B cell (primary cell): ENCODE results near the gene PARP12. TPM values are rescaled to one million over a fixed set of nuclear protein-coding genes. Genes with fewer than 3 reads are reported as not detected.

Source experiments
- ATAC-seq: fragments of 200-7000 bp; cut with Tn5 transposase; one replicate; pipeline ENCODE4 v1.10.0; 2021; ENCODE audit warnings: low read depth, mild to moderate bottlenecking, moderate number of reproducible peaks, moderate library complexity
- CTCF ChIA-PET: fragments of 350-600 bp; sonication (Branson Sonifier 250); formaldehyde crosslinking; loops from one replicate; lab custom pipeline; 2021; ENCODE audit warnings: antibody characterized with exemption, inconsistent platforms; lab: Charles Lee
- POLR2A ChIA-PET: fragments of 350-600 bp; sonication (Branson Sonifier 250); formaldehyde crosslinking; loops from one replicate; lab custom pipeline; 2021; ENCODE audit warnings: antibody characterized with exemption; lab: Charles Lee
- DNase-seq: peaks from one replicate; pipeline ENCODE4 v3.0.0; 2013
- H2AFZ ChIP-seq: 2 replicates; pipeline ENCODE4 v1.6.1; 2012; ENCODE audit warnings: mild to moderate bottlenecking, low read depth, low read length; ENCODE audit not compliant: insufficient read depth, poor library complexity, severe bottlenecking
- H3K27ac ChIP-seq, 2 donors: 1 replicate in 1 of 2; 2 replicates in 1 of 2; pipeline ENCODE4 v1.5.1; 2012 to 2013; ENCODE audit warnings: low read length in 2 of 2, mild to moderate bottlenecking in 2 of 2, moderate library complexity in 1 of 2
- H3K27me3 ChIP-seq, 4 experiments: fragments of 200-600 bp in 1 of 4; sonication (generic) in 1 of 4; replicated peaks in 1 of 4; 1 replicate in 2 of 4; 2 replicates in 2 of 4; pipeline versions ENCODE4 v1.6.1 to v1.7.0; 2013 to 2016; ENCODE audit warnings: low read length in 3 of 4, mild to moderate bottlenecking in 2 of 4, mixed read lengths in 1 of 4, moderate library complexity in 1 of 4; ENCODE audit not compliant: insufficient read depth in 4 of 4, control insufficient read depth in 3 of 4; ENCODE audit errors: control extremely low read depth in 1 of 4
- H3K36me3 ChIP-seq, 2 experiments: replicated peaks in 1 of 2; 1 replicate in 1 of 2; 2 replicates in 1 of 2; pipeline versions ENCODE4 v1.6.1 to v1.7.1; 2013; ENCODE audit warnings: low read length in 1 of 2; ENCODE audit not compliant: insufficient read depth in 2 of 2, control insufficient read depth in 1 of 2; ENCODE audit errors: control extremely low read depth in 1 of 2, extremely low read depth in 1 of 2
- H3K4me1 ChIP-seq, 2 donors: fragments of 200-600 bp in 1 of 2; sonication (generic) in 1 of 2; 1 replicate in 1 of 2; 2 replicates in 1 of 2; pipeline versions ENCODE4 v1.5.1 to v1.6.1; 2013 to 2017; ENCODE audit warnings: low read length in 2 of 2; ENCODE audit not compliant: control insufficient read depth in 2 of 2, insufficient read depth in 2 of 2
- H3K4me2 ChIP-seq: replicated peaks from 2 replicates; pipeline ENCODE3; 2012; ENCODE audit warnings: mild to moderate bottlenecking, low read depth, low read length; ENCODE audit not compliant: poor library complexity, severe bottlenecking
- H3K4me3 ChIP-seq, 5 experiments: fragments of 200-600 bp in 1 of 5; sonication (generic) in 1 of 5; 1 replicate in 3 of 5; 2 replicates in 2 of 5; pipeline versions ENCODE4 v1.5.1 to v1.7.0; 2011 to 2016; ENCODE audit warnings: low read length in 4 of 5, mild to moderate bottlenecking in 4 of 5, low read depth in 2 of 5, control low read depth in 1 of 5, moderate library complexity in 1 of 5; ENCODE audit not compliant: insufficient read depth in 1 of 5; ENCODE audit errors: control extremely low read depth in 1 of 5, extremely low read depth in 1 of 5
- H3K79me2 ChIP-seq: fragments of 200-600 bp; sonication (generic); one replicate; pipeline ENCODE4 v1.6.0; 2016; ENCODE audit warnings: low read length; ENCODE audit not compliant: control insufficient read depth, insufficient read depth
- H3K9ac ChIP-seq: fragments of 200-600 bp; sonication (generic); 2 replicates; pipeline ENCODE4 v1.6.1; 2017; ENCODE audit warnings: mild to moderate bottlenecking, low read length, moderate library complexity
- H3K9me3 ChIP-seq, 3 donors: one replicate each; pipeline versions ENCODE4 v1.6.1 to v1.7.1; 2013; ENCODE audit warnings: low read length in 2 of 3; ENCODE audit not compliant: control insufficient read depth in 2 of 3, insufficient read depth in 1 of 3; ENCODE audit errors: control extremely low read depth in 1 of 3
- H4K20me1 ChIP-seq: 2 replicates; pipeline ENCODE4 v1.6.0; 2012; ENCODE audit warnings: mild to moderate bottlenecking, low read length; ENCODE audit not compliant: insufficient read depth, control insufficient read depth, poor library complexity, severe bottlenecking
- H3K27ac Mint-ChIP-seq: one replicate; pipeline ENCODE4 v1.8.0; 2021; ENCODE audit warnings: mixed read lengths
- H3K27me3 Mint-ChIP-seq: one replicate; pipeline ENCODE4 v1.8.0; 2021; ENCODE audit warnings: mixed read lengths
- H3K4me1 Mint-ChIP-seq: one replicate; pipeline ENCODE4 v1.8.0; 2021; ENCODE audit warnings: mixed read lengths
- H3K4me3 Mint-ChIP-seq: one replicate; pipeline ENCODE4 v1.8.0; 2021; ENCODE audit warnings: mixed read lengths
- H3K9me3 Mint-ChIP-seq: one replicate; pipeline ENCODE4 v1.8.0; 2022; ENCODE audit warnings: mixed read lengths; ENCODE audit not compliant: insufficient read depth
- EZH2 ChIP-seq: IDR thresholded peaks from 2 replicates; pipeline ENCODE4 v1.6.1; 2012; ENCODE audit warnings: borderline replicate concordance, low read depth, mild to moderate bottlenecking, moderate library complexity, low read length; ENCODE audit not compliant: insufficient read depth, poor library complexity, severe bottlenecking
- WGBS: methylation state at CpG from one replicate; pipeline ENCODE4 v1.1.5; 2013; ENCODE audit warnings: missing lambda C conversion rate; ENCODE audit not compliant: insufficient coverage; 5-methylcytosine and 5-hydroxymethylcytosine counted together
- intact Hi-C: fragments of 100-400 bp; cut with micrococcal nuclease; formaldehyde crosslinking; loops from one replicate; pipeline ENCODE4 v1.10.0; 2022
- polyA plus RNA-seq: library from polyadenylated mRNA; depleted of rRNA; stranded (reverse); fragments of >200 nt; gene quantifications from 2 replicates; pipeline ENCODE4 v1.2.3, GENCODE V29; 2012
- total RNA-seq, 2 donors: library from RNA; stranded (reverse); fragments of 120-200 nt in 1 of 2; gene quantifications; 1 replicate in 1 of 2; 2 replicates in 1 of 2; pipeline versions ENCODE4 v1.2.3 to v1.2.4, GENCODE V29; 2013 to 2022
- TF ChIP-seq, protein P1 (sequence below): fragments of 200-600 bp; IDR thresholded peaks from one replicate; pipeline ENCODE4 v1.8.0; 2022; ENCODE audit warnings: antibody characterized with exemption, mild to moderate bottlenecking

PARP12 gene
- total and polyA plus RNA-seq, 2 donors (not counting 1 experiment from before 2014, with no cell fraction given): 170 to 177 TPM

GRCh38 chr7:140026935-140027334 lies 35.8 kb downstream of the PARP12 start:
- no peaks in the 10 kb centered on the region for H3K9me3 Mint-ChIP-seq
- TF ChIP-seq, protein P1, sequence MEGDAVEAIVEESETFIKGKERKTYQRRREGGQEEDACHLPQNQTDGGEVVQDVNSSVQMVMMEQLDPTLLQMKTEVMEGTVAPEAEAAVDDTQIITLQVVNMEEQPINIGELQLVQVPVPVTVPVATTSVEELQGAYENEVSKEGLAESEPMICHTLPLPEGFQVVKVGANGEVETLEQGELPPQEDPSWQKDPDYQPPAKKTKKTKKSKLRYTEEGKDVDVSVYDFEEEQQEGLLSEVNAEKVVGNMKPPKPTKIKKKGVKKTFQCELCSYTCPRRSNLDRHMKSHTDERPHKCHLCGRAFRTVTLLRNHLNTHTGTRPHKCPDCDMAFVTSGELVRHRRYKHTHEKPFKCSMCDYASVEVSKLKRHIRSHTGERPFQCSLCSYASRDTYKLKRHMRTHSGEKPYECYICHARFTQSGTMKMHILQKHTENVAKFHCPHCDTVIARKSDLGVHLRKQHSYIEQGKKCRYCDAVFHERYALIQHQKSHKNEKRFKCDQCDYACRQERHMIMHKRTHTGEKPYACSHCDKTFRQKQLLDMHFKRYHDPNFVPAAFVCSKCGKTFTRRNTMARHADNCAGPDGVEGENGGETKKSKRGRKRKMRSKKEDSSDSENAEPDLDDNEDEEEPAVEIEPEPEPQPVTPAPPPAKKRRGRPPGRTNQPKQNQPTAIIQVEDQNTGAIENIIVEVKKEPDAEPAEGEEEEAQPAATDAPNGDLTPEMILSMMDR: no peak
- no peak for TF ChIP-seq EZH2
- Histone ChIP-seq H3K27ac (no peak overlapping the region), H3K4me3 (no peak overlapping the region), H4K20me1 (peaks cover 9% of the 10 kb centered on the region), H3K27me3 (no peaks in the 10 kb centered on the region), H3K79me2 (no peaks in the 10 kb centered on the region), H3K9me3 (no peaks in the 10 kb centered on the region), H3K4me2 (no peak overlapping the region), H2AFZ (no peak overlapping the region), H3K9ac (no peak overlapping the region), H3K4me1 (no peaks in the 10 kb centered on the region), H3K36me3 (peaks cover 0 to 68% of the 10 kb centered on the region in 2 experiments)
- no peak for DNase-seq
- no peak overlapping the region for H3K27ac Mint-ChIP-seq
- ChIA-PET CTCF (no interaction called here), POLR2A (no interaction called here)
- over 99% methylated on average over 9 of the region's 9 CpGs for WGBS
- no peaks in the 10 kb centered on the region for H3K4me1 Mint-ChIP-seq
- no peak for ATAC-seq
- no peak overlapping the region for H3K4me3 Mint-ChIP-seq
- intact Hi-C loops: no loop called here
- H3K27me3 Mint-ChIP-seq: no peaks in the 10 kb centered on the region

DNA sequence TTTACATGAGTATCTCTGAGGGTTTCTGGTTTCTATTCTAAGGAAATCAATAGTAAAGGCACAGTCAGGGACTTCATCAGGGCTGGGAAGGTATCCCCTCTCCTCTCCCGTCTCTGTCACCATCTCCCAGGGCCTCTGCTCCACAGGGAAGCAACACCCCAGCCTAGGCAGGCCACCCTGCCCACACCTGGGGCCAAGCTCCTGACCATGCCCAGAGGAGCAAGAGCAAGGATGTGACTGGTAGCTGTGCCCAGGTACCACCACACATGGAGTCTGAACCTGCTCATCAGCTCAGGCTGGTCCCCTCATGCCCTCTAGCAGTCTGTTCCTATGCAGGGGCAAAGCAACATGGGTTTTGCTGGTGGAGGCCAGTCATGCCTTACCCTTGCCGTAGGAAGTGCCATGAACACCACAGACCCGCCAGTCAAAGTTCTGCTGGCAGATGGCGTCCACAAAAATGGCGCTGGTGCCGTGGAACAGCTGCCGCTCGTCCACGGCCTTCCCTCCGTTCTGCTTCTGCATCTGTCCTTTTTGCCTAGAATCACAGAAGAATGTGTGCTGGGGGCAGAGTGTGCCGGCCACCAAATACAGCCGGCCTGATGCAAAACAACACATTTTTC lies 36.8 kb downstream of the PARP12 start:
- ATAC-seq (no peak), DNase-seq (no peak)
- Histone ChIP-seq H2AFZ (no peak overlapping the region), H3K36me3 (peaks cover 0 to 68% of the 10 kb centered on the region in 2 experiments), H3K4me1 (no peaks in the 10 kb centered on the region), H3K9me3 (no peaks in the 10 kb centered on the region), H4K20me1 (peaks cover 9% of the 10 kb centered on the region), H3K9ac (no peak overlapping the region), H3K4me2 (no peak overlapping the region), H3K79me2 (no peaks in the 10 kb centered on the region), H3K27ac (no peak overlapping the region), H3K4me3 (no peak overlapping the region), H3K27me3 (no peaks in the 10 kb centered on the region)
- 98% methylated on average over 10 of the region's 12 CpGs for WGBS
- H3K27me3 Mint-ChIP-seq: no peaks in the 10 kb centered on the region
- intact Hi-C loops: no loop called here
- H3K27ac Mint-ChIP-seq: no peak overlapping the region
- CTCF ChIA-PET: interaction anchor here (1.5 kb wide), 1 partner anchor 380 kb away, joined by 3 read pairs; no protein-coding TSS in a partner anchor
- TF ChIP-seq, protein P1: no peak
- TF ChIP-seq EZH2: no peak
- POLR2A ChIA-PET: no interaction called here
- H3K4me1 Mint-ChIP-seq: no peaks in the 10 kb centered on the region
- no peak overlapping the region for H3K4me3 Mint-ChIP-seq
- H3K9me3 Mint-ChIP-seq: no peaks in the 10 kb centered on the region
